NCI-H2081 treated with DMSO at 0.1 percent for 48 hours (cell line): ENCODE data around the gene CEP89.
A peak's percentile ranks its signal among the peaks of the same experiment; 100 is the strongest.
"Not testable (repeated sequence)": the region's sequence is repeated elsewhere in the genome, so short reads cannot be mapped to it uniquely, and the experiment has no call there.

Source experiments
- DNase-seq: peaks from one replicate; lab custom pipeline; 2025; lab: John Stamatoyannopoulos, UW

CEP89 gene

GRCh38 chr19:32971715-32972540 is at the start of gene CEP89, which contains the start of gene FAAP24:
Gene CEP89, minus strand, starts transcription at chr19:32971958. Its CDS starts 84 bp downstream, at chr19:32971874.
Gene FAAP24, plus strand, starts transcription at chr19:32972242. Its CDS starts 955 bp downstream, at chr19:32973197.
- peak; percentile 95 for DNase-seq

- not testable (repeated sequence) for DNase-seq
Measured at GRCh38 chr19:33010891-33011290, 39.1 kb upstream of the CEP89 start.

- DNase-seq, result no peak
Measured at GRCh38 chr19:33008738-33009137, 37.0 kb upstream of the CEP89 start.

DNA sequence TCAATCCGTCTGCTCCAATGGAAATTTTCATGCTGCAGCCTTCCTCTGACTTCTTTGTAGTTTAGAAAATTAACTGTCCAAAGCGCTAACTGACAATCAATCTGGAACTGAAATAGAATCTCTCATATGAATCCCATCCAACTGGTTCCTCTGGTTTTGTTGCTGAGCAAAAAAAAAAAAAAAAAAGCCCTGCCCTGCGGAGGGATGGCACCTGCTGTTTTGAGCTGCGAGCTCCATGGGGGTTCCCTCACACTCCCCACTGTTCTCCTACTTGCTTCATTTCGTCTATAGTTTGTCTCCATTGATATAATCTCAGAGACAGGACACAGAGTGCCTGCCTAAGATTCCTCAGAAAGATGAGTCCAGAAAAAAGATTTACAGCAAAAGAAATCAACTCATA is 33.7 kb upstream of the CEP89 start:
- no peak for DNase-seq

GRCh38 chr19:33003424-33004024 is 31.8 kb upstream of the CEP89 start:
- not testable (repeated sequence) for DNase-seq

DNA sequence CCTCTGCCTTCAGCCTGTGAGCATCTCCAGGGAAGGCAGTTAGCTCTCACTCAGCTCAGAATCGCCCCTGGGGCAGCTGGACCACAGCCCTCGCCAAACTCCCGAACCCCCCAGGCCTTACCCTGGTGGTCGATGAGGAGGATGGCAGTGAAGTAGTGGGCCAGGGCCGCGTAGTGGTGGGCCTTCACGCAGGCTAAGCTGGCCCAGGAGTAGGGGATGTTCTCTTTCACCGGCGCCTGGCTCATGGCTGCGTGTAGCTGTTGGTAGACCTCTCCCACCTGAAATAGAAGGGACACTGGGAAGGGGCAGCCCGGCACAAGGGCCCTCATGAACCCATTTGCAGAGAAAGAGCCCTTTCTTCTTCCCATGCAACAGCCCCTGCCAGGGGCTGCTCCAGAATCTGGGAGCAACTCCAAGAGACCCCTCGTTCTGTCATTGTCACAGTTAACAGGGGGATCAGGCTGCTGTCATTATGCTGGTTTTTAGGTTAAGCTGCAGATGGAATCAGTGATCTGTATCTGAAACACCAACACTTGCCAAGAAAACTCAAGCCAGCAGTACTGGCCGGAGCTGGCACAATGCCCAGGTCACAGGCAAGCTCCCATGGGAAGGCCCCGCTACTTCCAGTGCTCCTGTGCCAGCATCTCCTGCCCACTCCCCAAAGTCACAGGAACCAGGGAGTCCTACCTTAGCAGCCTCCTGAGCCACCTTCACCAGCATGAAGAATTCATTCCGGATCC is 30.5 kb upstream of the CEP89 start:
- not testable (repeated sequence) for DNase-seq

DNA sequence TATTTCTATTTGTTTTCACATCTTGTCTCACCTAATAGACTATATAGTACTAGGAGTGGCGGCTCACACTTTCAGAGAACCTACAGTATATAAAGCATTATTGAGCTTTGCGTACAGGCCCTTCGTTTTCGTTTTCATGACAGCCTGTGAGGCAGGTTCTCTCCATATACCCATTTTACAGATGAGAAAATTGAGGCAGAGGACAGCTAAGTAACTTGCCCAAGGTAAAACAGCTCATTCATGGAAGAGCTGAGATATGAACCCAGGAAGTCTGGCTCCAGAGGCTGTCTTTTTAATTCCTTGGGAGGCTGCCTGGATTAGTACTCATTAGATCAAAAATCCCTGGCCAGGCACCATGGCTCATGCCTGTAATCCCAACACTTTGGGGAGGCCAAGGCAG is 29.2 kb upstream of the CEP89 start:
- DNase-seq, result no peak

GRCh38 chr19:33000510-33000909 is 28.8 kb upstream of the CEP89 start:
- no peak for DNase-seq

- DNase-seq, result no peak
Measured at GRCh38 chr19:32998722-32999121, 27.0 kb upstream of the CEP89 start.

- no peak for DNase-seq
Measured at GRCh38 chr19:32997716-32998355, 26.1 kb upstream of the CEP89 start.

- DNase-seq, result not testable (repeated sequence)
Measured at GRCh38 chr19:32997061-32997464, 25.3 kb upstream of the CEP89 start.

GRCh38 chr19:32995966-32996365 is 24.2 kb upstream of the CEP89 start:
- DNase-seq, result not testable (repeated sequence)

DNA sequence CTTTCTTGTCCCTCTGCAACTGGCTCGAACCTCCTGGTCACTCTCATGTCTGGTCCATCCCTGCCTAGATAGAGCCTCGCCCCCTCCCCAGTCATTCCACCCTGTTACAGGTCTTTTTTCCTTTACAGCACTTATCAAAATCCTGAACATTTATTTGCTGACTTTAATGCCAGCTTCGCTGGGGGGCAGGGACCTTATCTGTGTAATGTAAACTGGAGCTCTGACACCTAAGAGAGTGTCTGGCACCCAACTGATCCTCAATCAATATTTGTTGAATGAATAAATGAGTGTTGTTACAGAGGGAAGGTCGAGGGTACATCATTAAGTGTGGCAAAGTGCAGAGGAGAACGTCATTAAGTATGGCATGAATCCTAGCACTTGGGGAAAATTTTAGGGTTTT is 17.0 kb upstream of the CEP89 start:
- DNase-seq, result no peak

- DNase-seq, result not testable (repeated sequence)
Measured at GRCh38 chr19:32988254-32988653, 16.5 kb upstream of the CEP89 start.

DNA sequence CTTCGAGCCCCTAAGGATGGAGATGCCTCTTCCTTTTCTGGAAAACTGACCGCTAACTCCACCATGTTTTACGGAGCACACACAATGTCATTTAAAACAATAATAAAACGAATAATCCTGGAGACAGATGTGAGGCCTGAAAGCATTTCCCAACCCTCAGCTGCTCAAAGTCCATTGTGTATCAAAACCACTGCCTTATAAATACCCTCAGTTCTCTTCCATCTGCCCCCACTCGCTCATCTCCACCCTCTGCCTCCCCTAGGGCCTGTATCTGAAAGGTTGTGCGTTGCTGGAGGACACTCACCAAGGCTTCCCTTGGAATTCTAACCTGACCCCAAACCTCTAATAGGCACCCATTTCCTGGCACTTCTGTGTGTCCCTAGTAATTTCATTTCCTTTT is 10.7 kb upstream of the CEP89 start:
- DNase-seq, result not testable (repeated sequence)

GRCh38 chr19:32979807-32980206 is 8.0 kb upstream of the CEP89 start:
- DNase-seq, result not testable (repeated sequence)

- DNase-seq, result not testable (repeated sequence)
Measured at GRCh38 chr19:32977813-32978212, 6.1 kb upstream of the CEP89 start.

DNA sequence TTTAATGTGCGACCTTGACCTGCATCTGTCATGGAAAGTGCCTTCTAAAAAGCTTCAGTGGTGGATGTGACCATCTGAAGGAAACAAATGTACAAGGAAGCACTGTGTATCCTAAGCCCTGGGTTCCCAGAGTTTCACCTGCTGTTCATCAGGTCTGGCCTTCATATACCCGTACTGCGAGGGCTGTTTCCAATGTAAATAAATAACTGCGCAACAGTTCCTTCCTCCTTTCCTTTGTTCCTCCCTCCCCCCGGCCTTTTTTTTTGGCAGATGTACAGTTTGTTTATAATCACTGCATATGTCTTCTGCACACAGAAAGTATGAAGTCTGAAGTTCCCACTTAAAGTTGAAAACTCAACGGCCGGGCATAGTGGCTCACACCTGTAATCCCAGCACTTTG is 5.5 kb upstream of the CEP89 start:
- DNase-seq, result no peak

DNA sequence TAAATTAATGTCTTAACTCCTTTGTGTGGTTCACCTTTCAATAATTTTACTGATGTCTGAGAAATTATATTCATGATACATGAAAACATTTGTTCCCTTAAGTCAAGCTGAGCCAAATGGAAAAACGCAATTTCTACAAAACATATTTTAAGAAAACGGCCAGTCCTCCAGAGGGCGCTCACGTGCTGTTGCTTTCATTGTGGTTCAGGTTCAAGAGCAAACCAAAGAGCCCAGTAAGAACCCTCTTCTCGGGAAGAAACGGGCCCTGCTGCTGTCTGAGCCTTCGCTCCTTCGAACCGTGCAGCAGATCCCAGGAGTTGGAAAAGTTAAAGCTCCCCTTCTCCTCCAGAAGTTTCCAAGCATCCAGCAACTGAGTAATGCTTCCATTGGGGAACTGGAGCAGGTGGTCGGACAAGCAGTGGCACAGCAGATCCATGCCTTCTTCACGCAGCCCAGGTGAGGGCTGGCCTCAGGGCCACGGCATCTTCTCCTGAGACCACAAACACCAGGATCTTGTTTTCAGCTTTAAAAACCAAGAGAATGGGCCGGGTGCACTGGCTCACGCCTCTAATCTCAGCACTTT is 4.6 kb upstream of the CEP89 start:
- no peak for DNase-seq

GRCh38 chr19:32971012-32971595 is 654 bp downstream of the CEP89 start:
- DNase-seq, result no peak

DNA sequence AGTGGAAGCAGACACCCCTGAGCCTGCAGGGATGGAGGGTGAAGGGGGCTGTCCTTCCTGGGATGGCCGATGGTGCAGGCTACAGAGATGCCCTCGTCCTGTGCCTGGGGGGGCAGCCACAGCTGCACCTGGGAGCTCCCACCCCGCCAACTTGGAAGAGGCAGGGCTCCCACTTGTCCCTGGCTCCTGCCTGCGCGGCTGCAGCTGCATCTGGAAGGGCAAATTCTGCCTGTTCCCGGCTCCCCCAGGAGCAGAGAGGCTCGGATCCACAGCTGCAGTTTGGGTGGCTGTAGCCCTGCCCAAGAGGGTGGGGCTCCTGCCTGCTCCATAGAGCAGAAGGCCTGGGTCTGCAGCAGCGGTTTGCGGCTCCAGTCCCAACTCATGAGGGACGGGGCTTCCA is 2.2 kb downstream of the CEP89 start:
- DNase-seq, result no peak
